A673 (cell line): ENCODE measurements around the gene ALKBH4. TPM values are rescaled to one million over a fixed set of nuclear protein-coding genes. Genes with fewer than 3 reads are reported as not detected.

Source experiments
- BruUV-seq: library from RNA; stranded (reverse); fragments of 400-500 nt; replicated peaks from 2 replicates; lab custom pipeline; 2021; lab: Mats Ljungman, UMichigan
- CTCF ChIA-PET: fragments of 300-600 bp; sonication (Branson Sonifier 250); formaldehyde crosslinking; loops from one replicate; lab custom pipeline; 2022; ENCODE audit warnings: antibody characterized with exemption; lab: Charles Lee
- POLR2A ChIA-PET: fragments of 300-600 bp; sonication (Branson Sonifier 250); formaldehyde crosslinking; loops from one replicate; lab custom pipeline; 2022; ENCODE audit warnings: antibody characterized with exemption; ENCODE audit not compliant: low non-redundant PET; lab: Charles Lee
- DNase-seq: peaks from one replicate; pipeline ENCODE4 v3.0.0-alpha.2; 2015; ENCODE audit warnings: low spot score
- H3K27ac ChIP-seq: fragments of 200-600 bp; sonication (generic); 2 replicates; pipeline ENCODE4 v1.5.1; 2016; ENCODE audit warnings: mixed run types, low read depth, mild to moderate bottlenecking, mixed read lengths, antibody characterized with exemption, low read length; ENCODE audit not compliant: poor library complexity, severe bottlenecking
- H3K27me3 ChIP-seq: fragments of 200-600 bp; sonication (generic); replicated peaks from 2 replicates; pipeline ENCODE4 v1.6.1; 2017; ENCODE audit warnings: mixed run types, low read depth, mild to moderate bottlenecking, mixed read lengths, antibody characterized with exemption, low read length; ENCODE audit not compliant: insufficient read depth, poor library complexity
- H3K36me3 ChIP-seq: fragments of 200-600 bp; sonication (generic); 2 replicates; pipeline ENCODE4 v1.6.1; 2016; ENCODE audit warnings: mixed run types, mild to moderate bottlenecking, mixed read lengths, antibody characterized with exemption, low read length; ENCODE audit not compliant: insufficient read depth, poor library complexity, severe bottlenecking
- H3K4me1 ChIP-seq: fragments of 200-600 bp; sonication (generic); 2 replicates; pipeline ENCODE4 v1.6.1; 2017; ENCODE audit warnings: mixed run types, mild to moderate bottlenecking, mixed read lengths, antibody characterized with exemption, low read length; ENCODE audit not compliant: insufficient read depth, poor library complexity, severe bottlenecking
- H3K4me3 ChIP-seq: fragments of 200-600 bp; sonication (generic); 2 replicates; pipeline ENCODE4 v1.5.1; 2016; ENCODE audit warnings: low read depth, mixed run types, mild to moderate bottlenecking, mixed read lengths, low read length; ENCODE audit not compliant: poor library complexity, severe bottlenecking
- H3K9me3 ChIP-seq: fragments of 200-600 bp; sonication (generic); 2 replicates; pipeline ENCODE4 v1.6.1; 2016; ENCODE audit warnings: mixed run types, low read depth, mild to moderate bottlenecking, mixed read lengths, antibody characterized with exemption, low read length; ENCODE audit not compliant: poor library complexity, severe bottlenecking
- EZH2 ChIP-seq: fragments of 200-600 bp; sonication (generic); IDR thresholded peaks from 2 replicates; pipeline ENCODE4 v1.6.1; 2017; ENCODE audit warnings: borderline replicate concordance, low read depth, mild to moderate bottlenecking, mixed read lengths, antibody characterized with exemption, low read length; ENCODE audit not compliant: poor library complexity, severe bottlenecking
- intact Hi-C: fragments of 100-400 bp; cut with micrococcal nuclease; formaldehyde crosslinking; loops from one replicate; pipeline ENCODE4 v1.10.0; 2022; ENCODE audit not compliant: unreplicated experiment
- total RNA-seq: library from RNA; stranded (reverse); gene quantifications from 2 replicates; pipeline ENCODE4 v1.2.3, GENCODE V29; 2021
- TF ChIP-seq, protein P1 (sequence below): fragments of 300-800, 200-600 bp; sonication (generic); conservative IDR thresholded peaks from 2 replicates; pipeline ENCODE4 v1.5.1; 2017; ENCODE audit warnings: low read depth, mild to moderate bottlenecking, antibody characterized with exemption, low read length, moderate library complexity, mixed read lengths

ALKBH4 gene
- total RNA-seq, 1 experiment from 2014 or later: 17.0 TPM

DNA sequence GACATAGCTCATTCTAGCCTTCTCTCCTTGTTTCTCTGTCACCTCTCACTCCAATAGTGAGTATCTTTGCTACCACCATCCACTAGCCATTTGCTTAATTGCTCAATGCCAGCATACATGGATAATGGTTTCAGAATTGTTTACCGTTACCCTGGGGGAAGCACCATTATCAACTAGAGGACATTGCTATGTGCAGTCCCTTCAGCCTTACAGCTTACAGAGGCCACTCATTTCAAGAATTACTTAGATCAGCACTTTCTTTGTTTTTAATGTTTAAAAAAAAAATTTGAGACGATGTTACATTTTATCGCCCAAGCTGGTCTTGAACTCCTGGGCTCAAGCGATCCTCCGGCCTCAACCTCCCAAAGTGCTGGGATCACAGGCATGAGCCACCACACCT is 46.1 kb downstream of the ALKBH4 start:
- no peak for TF ChIP-seq EZH2
- TF ChIP-seq, protein P1, sequence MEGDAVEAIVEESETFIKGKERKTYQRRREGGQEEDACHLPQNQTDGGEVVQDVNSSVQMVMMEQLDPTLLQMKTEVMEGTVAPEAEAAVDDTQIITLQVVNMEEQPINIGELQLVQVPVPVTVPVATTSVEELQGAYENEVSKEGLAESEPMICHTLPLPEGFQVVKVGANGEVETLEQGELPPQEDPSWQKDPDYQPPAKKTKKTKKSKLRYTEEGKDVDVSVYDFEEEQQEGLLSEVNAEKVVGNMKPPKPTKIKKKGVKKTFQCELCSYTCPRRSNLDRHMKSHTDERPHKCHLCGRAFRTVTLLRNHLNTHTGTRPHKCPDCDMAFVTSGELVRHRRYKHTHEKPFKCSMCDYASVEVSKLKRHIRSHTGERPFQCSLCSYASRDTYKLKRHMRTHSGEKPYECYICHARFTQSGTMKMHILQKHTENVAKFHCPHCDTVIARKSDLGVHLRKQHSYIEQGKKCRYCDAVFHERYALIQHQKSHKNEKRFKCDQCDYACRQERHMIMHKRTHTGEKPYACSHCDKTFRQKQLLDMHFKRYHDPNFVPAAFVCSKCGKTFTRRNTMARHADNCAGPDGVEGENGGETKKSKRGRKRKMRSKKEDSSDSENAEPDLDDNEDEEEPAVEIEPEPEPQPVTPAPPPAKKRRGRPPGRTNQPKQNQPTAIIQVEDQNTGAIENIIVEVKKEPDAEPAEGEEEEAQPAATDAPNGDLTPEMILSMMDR: no peak
- DNase-seq: no peak
- H3K4me1 ChIP-seq: no peaks in the 10 kb centered on the region
- no peak overlapping the region for H3K27ac ChIP-seq
- no peak overlapping the region for H3K4me3 ChIP-seq
- no TSS peak for BruUV-seq
- ChIA-PET CTCF (no interaction called here), POLR2A (no interaction called here)
- H3K36me3 ChIP-seq: peaks cover 44% of the 10 kb centered on the region
- H3K27me3 ChIP-seq: no peaks in the 10 kb centered on the region
- intact Hi-C loops: no loop called here
- no peaks in the 10 kb centered on the region for H3K9me3 ChIP-seq

DNA sequence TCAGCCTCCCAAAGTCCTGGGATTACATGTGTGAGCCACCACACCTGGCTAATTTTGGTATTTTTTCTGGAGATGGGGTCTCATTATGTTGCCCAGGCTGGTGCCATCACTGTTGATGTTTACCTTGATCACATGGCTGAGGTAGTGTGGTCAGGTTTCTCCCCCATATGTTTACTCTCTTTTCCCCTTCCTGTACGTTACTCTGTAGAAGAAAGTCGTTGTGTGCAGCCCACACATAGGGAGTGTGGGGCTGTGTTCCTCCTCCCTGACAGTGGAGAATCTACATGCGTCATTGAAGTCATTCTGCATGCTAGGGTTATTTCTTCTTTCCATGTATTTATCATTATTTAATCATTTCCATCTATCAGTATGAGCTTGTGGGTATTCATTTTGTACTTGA is 47.6 kb downstream of the ALKBH4 start:
- Histone ChIP-seq H3K36me3 (peaks cover 58% of the 10 kb centered on the region), H3K9me3 (no peaks in the 10 kb centered on the region), H3K27me3 (no peaks in the 10 kb centered on the region), H3K4me3 (no peak overlapping the region), H3K4me1 (no peaks in the 10 kb centered on the region), H3K27ac (no peak overlapping the region)
- DNase-seq: no peak
- ChIA-PET POLR2A (no interaction called here), CTCF (interaction anchor here (0.6 kb wide), 1 partner anchor 1224 kb away, joined by 9 read pairs; no protein-coding TSS in a partner anchor)
- BruUV-seq: no TSS peak
- TF ChIP-seq EZH2: no peak
- TF ChIP-seq, protein P1: no peak
- intact Hi-C loops: no loop called here

DNA sequence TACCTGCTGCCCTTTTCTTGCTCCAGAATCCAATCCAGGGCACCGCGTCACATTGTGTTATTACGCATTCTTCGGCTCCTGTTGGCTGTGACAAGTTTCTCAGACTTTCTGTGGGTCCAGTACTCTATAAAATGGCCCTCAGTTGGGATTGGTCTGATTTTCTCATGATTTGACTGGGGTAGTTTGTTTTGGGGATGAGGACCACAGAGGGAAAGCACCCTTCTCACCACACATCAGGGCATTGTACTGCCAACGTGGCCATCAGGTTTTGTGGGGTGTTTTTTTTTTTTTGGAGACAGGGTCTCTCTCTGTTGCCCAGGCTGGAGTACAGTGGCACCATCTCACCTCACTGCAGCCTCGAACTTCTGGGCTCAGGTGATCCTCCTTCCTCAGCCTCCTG is 48.3 kb downstream of the ALKBH4 start:
- H3K9me3 ChIP-seq: no peaks in the 10 kb centered on the region
- CTCF ChIA-PET: no interaction called here
- TF ChIP-seq, protein P1: no peak
- no peak for TF ChIP-seq EZH2
- H3K4me1 ChIP-seq: no peaks in the 10 kb centered on the region
- intact Hi-C loops: no loop called here
- DNase-seq: no peak
- no peaks in the 10 kb centered on the region for H3K27me3 ChIP-seq
- peaks cover 64% of the 10 kb centered on the region for H3K36me3 ChIP-seq
- no peak overlapping the region for H3K4me3 ChIP-seq
- POLR2A ChIA-PET: no interaction called here
- no peak overlapping the region for H3K27ac ChIP-seq
- no TSS peak for BruUV-seq
